SK-MEL-5 (cell line): ENCODE results near the gene TAS2R40. TPM values are rescaled to one million over a fixed set of nuclear protein-coding genes. Genes with fewer than 3 reads are reported as not detected.

Source experiments
- DNase-seq: peaks from one replicate; pipeline ENCODE4 v3.0.0-alpha.2; 2016; ENCODE audit warnings: low read depth, low spot score
- in situ Hi-C: cut with HindIII; loops from 2 replicates; pipeline ENCODE4 v1.10.0; 2016; ENCODE audit warnings: low sequenced_read_pairs, high pct_unique_total_duplicates, low pct_unique_long_range_greater_than_20kb
- total RNA-seq: library from RNA; depleted of rRNA; stranded (reverse); fragments of >200 nt; shearing (Covaris generic); gene quantifications from 2 replicates; pipeline ENCODE4 v1.2.3, GENCODE V29; 2014

Gene TAS2R40
- total RNA-seq, 1 experiment from 2014 or later, result not detected

GRCh38 chr7:143239813-143240212 lies 18.0 kb downstream of the TAS2R40 start:
- DNase-seq, result no peak
- in situ Hi-C loops, result loop anchor here (25.0 kb wide), 1 partner anchor 147 kb away; the partner anchor contains the start of gene ZYX

GRCh38 chr7:143240291-143241168 lies 18.7 kb downstream of the TAS2R40 start:
- in situ Hi-C loops, result loop anchor here (25.0 kb wide), 1 partner anchor 147 kb away; the partner anchor contains the start of gene ZYX
- peak; percentile 86 for DNase-seq

GRCh38 chr7:143242306-143242705 lies 20.5 kb downstream of the TAS2R40 start:
- in situ Hi-C loops, result loop anchor here (25.0 kb wide), 1 partner anchor 145 kb away; the partner anchor contains the start of gene ZYX
- no peak for DNase-seq

GRCh38 chr7:143243111-143243510 lies 21.3 kb downstream of the TAS2R40 start:
- in situ Hi-C loops, result loop anchor here (25.0 kb wide), 1 partner anchor 144 kb away; the partner anchor contains the start of gene ZYX
- DNase-seq, result no peak

GRCh38 chr7:143243614-143244013 lies 21.8 kb downstream of the TAS2R40 start:
- DNase-seq, result no peak
- in situ Hi-C loops, result loop anchor here (25.0 kb wide), 1 partner anchor 144 kb away; the partner anchor contains the start of gene ZYX

- in situ Hi-C loops, result loop anchor here (25.0 kb wide), 1 partner anchor 143 kb away; the partner anchor contains the start of gene ZYX
- DNase-seq, result no peak
Observed at GRCh38 chr7:143244321-143244720, 22.5 kb downstream of the TAS2R40 start.

- DNase-seq, result no peak
- in situ Hi-C loops, result loop anchor here (25.0 kb wide), 1 partner anchor 142 kb away; the partner anchor contains the start of gene ZYX
Observed at GRCh38 chr7:143245123-143245522, 23.3 kb downstream of the TAS2R40 start.

- in situ Hi-C loops, result loop anchor here (25.0 kb wide), 1 partner anchor 140 kb away; the partner anchor contains the start of gene ZYX
Observed at GRCh38 chr7:143247372-143247771, 25.5 kb downstream of the TAS2R40 start.

GRCh38 chr7:143248761-143249354 lies 27.0 kb downstream of the TAS2R40 start:
- DNase-seq, result no peak
- in situ Hi-C loops, result loop anchor here (25.0 kb wide), 1 partner anchor 138 kb away; the partner anchor contains the start of gene ZYX

More at GRCh38 chr7:143247372-143247771, 25.5 kb downstream of the TAS2R40 start:
- DNase-seq, result no peak

GRCh38 chr7:143250199-143250598 lies 28.4 kb downstream of the TAS2R40 start:
- in situ Hi-C loops, result no loop called here
- no peak for DNase-seq

GRCh38 chr7:143250822-143251221 lies 29.0 kb downstream of the TAS2R40 start:
- DNase-seq, result no peak
- in situ Hi-C loops, result no loop called here

- DNase-seq, result no peak
- in situ Hi-C loops, result no loop called here
Observed at GRCh38 chr7:143252006-143252405, 30.2 kb downstream of the TAS2R40 start.

GRCh38 chr7:143255564-143255963 lies 33.7 kb downstream of the TAS2R40 start:
- DNase-seq, result no peak
- in situ Hi-C loops, result no loop called here

- in situ Hi-C loops, result no loop called here
- DNase-seq, result no peak
Observed at GRCh38 chr7:143256325-143256724, 34.5 kb downstream of the TAS2R40 start.

GRCh38 chr7:143256932-143257331 lies 35.1 kb downstream of the TAS2R40 start:
- in situ Hi-C loops, result no loop called here

GRCh38 chr7:143257501-143257900 lies 35.7 kb downstream of the TAS2R40 start:
- no peak for DNase-seq
- in situ Hi-C loops, result no loop called here

More at GRCh38 chr7:143256932-143257331, 35.1 kb downstream of the TAS2R40 start:
- no peak for DNase-seq

GRCh38 chr7:143258831-143259230 lies 37.0 kb downstream of the TAS2R40 start:
- in situ Hi-C loops, result no loop called here
- no peak for DNase-seq

GRCh38 chr7:143259765-143260164 lies 37.9 kb downstream of the TAS2R40 start:
- DNase-seq, result no peak
- in situ Hi-C loops, result no loop called here
